Smooth muscle cell of the brain vasculature (primary cell): ENCODE measurements around the gene CASTOR1.

ENCODE experiments used
- DNase-seq: peaks from one replicate; pipeline ENCODE4 v3.0.0-alpha.2; 2012; ENCODE audit warnings: low read depth, low spot score

Gene CASTOR1

DNA sequence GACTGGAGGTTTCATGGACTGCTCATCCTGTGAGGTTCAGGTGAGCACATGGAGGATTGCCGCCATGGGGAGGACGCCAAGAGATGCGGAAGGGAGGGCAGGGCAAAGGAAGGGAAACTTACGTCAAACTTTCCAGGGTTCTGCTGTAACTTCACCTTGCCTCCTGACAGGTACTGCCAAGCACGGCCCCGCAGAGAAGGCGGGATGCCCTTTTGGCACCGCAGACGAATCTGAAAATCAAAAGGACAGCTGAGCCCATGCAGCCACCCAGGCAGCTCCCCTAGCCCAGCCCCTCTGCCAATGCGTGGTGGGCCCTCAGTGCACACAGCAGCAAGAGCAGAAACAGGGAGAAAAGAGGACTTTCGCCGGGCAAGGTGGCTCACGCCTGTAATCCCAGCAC is 10.0 kb upstream of the CASTOR1 start:
- DNase-seq = no peak

DNA sequence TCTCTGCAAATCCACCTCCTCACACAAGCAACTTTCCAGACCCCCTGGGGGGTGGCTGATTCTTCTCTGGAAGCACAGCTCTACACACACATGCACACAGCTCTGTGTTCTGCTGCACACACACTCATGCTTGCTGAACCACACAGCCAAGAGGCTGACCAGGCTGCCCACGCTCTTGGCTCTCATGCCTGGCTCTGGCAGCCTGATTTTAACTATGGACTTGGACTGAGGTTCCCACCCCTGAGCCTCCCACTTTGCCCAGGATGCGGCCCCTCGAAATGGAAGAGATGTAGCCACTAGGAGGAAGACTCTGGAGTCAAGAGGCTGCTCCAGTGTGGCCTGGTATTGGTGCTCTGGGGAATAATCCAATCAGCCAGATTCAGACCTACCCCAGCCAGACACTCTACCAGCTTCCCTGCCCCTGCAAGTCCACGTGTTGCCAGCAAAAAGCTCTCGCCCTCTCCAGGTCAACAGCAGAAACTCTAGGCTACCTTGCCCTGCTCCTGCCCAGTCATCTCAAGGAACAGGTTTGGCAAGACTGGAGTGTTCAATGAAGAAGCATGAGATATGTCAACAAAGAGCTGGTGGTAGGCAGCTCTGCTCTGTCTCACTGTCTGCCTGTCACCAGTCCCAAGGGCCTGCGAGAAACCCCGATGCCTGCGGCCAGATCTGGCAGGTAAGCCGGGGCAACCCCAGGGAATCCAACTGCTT is 8.8 kb upstream of the CASTOR1 start:
- no peak for DNase-seq

DNA sequence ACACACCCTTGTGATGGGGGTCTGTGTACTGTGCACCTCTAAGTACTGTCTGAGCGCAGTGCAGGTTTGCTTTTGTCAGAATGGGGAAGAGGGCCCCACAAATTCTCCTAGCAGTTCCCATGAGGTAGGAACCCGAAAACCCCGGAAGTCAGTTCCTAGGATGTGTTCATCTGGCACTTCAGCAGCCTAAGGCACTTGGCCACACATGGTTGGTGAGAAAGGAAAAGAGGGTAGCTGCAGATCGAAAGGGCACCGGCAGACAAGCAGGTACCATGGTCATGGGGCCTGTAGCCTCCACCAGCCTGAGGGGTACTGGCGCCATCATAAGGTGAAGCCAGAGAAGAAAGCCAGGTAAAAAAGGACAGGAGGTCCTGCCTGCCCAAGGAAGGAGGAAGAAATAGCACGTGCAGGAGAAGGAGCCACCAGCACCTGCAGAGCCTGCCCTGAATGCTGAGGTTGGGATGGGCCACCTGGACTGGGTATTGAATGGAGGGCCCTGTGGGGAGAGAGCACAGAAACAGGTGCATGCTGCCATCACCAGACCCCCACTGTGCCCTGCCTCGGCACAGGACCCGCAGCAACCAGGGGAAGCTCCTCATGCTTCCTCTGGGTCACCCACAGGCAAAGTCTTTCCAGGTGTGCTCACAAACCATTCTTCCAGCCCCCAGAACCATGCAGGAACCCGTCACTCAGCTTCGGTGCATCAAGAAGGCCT is 8.1 kb upstream of the CASTOR1 start:
- no peak for DNase-seq

DNA sequence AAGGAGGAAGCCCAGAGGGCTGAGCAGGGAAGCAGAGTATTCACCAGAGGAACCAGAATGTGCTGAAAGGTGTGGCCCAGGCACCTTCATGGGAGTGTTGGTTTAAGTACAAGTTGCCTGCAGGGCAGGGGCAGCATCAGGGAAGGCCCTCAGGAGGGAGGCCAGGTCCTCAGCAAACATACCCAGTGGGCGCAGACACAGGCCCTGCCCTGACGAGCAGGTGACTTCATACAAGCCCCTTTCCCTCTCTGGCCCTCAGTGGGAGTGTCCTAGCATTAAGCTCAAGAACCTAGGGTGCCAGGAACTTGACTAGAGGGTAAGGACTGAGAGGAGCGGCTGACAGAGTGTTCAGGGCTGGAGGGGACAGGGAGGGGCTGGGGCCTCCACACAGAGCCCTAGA is 7.5 kb upstream of the CASTOR1 start:
- no peak for DNase-seq

DNA sequence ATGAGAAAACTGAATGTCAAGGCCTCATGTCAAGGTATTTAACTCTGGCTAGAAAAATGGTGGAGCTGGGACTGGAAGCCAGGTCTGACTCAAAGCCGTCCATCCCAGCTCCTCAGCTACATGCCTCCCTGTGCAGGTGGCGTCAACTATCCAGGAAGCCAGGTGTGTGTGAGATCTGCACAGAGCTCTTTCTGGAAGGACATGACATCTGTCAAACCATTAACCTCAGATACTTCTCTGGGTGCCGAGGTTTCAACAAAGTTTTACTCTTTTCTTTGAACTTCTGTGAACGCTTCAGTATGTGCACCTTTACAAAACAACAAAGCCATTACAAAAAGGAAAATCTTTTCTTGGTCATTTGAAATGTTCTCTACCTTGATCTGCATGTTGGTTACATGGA is 7.0 kb upstream of the CASTOR1 start:
- DNase-seq = no peak

DNA sequence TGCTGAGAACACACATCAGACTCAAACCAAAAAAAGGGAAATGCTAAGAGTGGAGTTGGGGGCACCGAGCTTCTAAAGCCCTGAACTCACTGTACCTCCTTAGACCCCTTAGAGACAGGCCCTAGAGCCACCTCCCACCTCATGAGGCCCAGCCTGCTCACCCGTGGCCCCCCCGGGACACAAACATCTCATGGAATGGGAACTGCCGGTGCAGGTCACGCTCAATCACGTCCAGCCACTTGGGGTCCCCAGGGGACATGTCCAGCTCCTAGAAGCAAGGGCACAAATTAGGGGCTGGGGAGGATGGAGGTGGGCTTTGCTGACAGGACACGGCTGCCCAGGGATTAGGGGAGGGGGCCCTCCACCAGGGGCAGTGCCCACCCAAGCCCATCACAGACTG is 6.3 kb upstream of the CASTOR1 start:
- DNase-seq = no peak

DNA sequence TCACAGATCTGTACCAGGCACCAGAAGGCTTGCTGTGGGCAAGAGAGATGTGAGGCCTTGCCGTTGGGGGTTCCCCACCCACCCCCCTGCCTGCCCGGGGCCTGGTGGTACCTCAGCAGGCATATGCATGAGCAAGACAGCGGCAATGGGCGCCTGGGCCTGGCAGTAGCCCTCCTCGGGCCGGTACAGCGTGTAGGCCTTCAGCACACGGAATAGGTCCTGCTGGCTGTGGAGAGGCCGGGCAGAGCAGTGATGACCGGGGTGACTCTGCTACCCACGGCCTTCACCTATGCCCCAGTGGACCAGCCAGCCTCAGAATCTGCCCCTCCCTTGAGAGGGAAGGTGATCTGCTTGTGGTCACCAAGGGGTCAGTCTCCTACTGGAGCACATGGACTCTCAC is 5.5 kb upstream of the CASTOR1 start:
- DNase-seq = no peak

DNA sequence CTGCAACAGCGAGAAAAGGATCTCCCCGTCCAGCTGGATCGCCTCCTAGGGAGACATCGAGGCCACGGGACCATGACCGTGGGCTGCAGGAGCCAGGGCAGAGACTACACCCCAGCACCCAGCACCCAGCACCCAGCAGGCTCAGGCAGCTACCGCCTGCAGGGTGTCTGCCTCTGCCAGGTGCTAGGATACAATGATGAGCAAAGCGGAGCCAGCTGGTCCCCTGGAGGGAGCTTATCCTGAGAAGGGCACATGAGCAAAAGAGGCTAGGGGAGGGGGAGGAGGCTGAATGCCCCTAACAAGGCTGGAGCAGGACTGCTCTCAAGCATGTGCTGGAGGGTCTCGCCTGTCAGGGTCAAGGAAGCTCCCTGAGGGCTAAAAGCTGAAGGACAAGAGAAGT is 4.8 kb upstream of the CASTOR1 start:
- no peak for DNase-seq

DNA sequence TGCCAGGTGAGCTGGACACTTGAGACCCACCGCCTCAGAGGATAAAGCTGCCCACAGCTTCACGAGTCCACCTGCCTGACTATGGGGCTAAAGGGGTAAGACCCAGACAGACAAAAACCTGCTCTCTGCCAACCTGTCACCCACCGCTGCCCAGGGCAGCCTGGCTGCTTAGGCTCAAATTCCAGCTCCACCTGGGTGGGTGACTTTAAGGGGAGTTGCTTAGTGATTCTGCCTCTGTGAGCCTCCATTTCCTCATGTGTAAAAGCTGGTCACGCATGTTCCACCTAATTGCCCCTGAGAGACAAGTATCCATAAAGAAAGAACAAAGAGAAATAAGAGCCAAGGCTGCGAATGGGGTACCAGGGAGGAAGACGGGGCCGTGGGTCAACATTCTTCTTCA is 3.7 kb upstream of the CASTOR1 start:
- no peak for DNase-seq

DNA sequence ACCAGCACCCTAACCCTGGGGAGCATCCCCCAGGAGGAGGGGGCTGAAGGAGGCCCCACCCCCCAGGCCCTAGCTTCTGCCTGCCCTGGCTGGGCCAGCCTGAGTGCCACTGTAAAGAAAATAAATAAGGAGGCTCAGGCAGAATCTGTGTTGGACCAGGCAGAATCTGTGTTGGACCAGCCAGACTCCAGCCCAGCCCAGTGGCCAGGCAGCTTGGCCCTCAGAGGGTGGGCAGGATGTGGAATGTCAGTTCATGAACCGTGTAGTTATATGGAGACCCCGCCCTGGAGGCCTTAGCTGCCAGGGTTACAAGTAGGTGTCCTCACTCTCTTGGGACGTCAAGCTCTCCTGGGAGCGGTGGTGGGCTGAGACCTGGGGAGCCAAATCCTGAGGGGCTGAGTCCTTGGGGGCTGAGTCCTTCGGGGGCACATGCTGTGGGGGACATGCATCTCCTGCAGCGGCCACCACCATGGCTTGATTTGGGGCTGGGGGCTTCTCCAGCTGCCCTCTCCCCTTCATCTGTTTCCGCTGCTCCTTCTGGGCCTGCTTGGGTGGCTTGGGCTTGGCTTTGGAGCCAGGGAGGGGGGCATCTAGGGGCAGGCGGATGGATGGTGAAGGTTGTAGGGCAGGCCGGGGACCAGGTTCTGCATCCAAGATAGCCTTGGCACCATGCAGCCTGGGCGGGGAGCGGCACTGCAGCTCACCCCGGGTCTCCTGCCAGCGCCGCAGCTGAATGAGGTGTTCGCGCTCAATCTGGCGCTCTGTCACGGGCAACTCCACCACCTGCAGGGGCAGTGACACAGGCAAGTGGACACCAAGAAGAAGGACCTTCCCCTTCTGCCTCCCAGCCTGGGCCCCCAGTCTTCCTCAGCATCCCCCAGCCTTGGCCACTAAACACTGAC is 3.0 kb upstream of the CASTOR1 start:
- DNase-seq = no peak

DNA sequence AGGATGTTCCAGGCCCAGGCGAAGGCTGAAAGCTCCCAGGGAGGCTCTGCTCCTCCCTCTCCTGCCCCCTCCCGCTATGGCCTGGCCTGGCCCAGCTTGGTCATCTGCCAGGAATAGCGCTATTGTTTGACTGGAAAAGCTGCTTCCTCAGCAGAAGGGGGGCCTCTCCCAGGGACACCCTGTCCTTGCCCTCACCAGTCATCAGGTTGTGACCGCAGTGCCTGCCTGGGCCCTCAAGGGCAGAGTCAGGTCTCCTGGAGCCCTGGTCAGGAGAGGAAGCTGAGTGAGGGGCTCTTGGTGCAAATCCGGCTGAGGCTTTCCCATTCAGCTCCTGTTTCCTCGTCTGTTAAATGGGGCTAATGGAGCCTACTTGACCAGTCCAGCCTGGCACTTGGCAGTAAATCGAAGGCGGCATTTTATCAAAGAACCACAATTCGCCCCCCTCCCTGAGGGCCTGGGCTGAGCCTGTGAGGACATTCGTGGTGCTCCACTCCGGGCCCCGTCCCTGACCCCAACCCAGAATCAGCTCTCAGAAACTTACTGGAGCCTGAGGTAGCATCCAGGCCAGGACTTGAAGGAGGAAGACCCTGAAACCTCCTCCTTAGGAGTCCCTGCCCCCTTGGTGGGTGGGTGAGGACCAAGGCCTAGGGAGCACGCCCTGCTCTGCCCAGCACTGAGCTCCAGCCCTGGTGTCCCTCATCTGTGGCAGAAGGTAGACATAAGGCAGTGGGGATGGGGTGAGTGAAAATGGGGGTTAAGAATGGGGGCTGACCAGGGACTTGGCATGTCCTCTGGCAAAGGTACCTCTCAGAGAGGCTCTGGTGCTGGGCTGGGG is 2.0 kb upstream of the CASTOR1 start:
- peak; percentile 61 for DNase-seq

DNA sequence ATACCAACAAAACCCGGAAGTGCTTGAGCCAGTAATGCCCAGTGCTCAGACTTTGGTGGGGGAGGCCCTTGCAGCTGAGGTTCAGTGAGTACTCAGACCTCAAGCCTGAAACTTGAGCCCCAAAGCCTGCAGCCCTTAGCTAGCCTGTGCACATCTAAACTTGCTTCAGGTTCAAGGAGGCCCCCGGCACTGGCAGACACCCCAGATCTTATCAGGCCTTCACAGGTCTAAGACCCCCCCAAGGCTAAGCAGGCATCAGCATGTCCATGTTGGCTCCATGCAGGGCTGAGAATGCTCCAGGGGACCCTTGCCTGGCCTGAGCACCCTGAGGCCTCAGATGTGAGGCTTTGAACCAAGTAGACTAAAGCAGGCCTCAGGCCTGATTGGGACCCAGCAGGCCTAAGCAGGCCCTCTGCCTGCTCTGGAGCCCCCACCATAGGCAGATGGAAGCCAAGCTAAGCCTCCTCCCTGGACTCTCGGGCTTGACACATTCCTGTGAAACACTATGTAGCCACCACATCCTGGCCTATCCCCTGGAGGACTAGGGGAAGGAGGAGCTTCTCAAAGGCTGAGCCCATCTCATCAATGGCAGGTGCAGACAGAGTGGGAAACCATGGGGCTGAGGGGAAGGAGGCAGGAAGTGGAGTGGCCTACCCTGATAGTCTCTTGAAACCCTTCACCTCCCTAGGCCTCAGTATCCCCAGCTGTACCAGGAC is 1.2 kb upstream of the CASTOR1 start:
- no peak for DNase-seq

DNA sequence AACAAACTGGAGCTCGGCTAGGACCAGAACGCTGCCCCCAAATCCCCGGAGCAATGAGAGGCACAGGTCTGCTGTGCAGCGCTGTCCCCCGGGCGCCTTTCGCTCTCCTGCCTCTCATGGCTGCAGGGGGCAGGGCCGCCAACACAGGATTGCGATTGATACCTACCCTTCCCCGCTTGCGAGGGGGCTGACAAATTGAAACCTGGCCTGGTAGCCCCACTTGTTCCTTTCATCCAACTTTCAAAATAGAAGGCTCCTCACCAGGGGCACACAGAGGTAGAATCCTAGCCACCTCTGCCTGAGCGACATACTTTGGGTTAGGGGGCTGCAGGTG is 642 bp upstream of the CASTOR1 start:
- DNase-seq = no peak

DNA sequence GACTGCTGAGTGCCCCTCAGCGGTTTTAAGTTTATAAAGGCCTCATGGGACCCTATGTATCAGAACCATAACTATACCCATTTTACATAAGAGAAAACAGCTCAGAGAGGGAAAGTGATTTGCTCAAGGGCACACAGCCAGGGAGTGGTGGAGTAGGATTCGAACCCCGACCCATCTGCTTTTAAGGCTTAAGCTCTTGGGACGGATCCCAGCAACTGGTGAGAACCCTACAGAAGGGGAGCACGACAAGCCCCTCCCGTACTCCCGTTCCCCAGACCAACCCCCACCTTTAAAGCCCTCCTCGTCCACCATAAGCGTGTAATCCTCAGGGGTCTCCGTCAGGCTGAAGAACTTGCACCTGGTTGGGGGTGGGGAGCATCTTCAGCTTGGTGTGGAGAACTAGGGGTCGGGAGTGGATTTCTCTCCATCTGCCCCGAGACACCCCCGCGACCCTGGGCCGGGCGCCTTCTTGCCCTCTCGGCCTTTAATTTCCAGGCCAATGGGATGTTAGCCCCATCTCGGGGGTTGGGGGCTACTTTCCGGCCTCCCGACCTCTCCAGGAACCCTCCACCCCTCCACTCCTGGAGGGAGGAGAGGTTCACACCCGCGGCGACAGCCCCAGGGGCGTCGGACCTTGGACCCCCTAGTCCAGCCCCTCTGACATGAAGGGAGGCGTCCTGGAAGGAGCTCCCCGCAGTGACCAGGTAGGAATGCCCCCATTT is 725 bp downstream of the CASTOR1 start:
- DNase-seq = no peak

DNA sequence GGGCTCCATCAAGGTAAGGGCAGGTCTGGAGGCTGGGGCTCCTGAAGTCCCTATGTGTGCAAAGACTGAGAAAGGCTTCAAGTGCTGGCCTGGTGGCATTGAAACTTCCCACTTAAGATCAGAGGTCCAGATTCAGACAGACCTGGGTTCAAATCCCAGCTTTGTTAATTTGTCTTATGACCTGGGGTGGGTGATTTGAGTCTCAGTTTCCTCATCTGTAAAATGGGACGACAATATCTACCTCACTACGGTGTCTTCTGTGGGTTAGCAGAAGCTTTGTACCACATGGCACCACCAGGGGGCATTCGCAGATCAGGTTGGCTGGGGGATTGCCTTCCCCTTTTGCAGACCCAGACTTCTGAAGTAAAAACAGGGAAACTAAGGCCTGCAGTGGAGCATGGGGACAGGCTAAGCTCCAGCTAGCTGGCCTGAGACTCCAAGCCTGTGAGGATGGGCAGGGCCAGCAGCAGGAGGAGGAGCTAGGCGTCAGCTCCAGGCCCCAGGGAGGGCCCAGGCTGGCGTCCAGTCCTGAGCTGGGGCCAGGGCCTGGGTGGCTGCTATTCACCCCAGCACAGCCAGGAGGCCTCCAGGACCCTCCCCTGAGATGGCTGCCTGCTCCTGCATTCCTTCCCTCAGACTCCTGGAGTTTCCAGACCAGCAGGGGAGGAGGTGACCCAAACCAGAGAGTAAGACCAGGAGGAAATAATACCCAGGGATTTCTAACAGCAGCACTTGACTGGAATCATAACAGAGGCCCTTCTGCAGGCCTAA is 1.5 kb downstream of the CASTOR1 start:
- DNase-seq = peak; percentile 78

DNA sequence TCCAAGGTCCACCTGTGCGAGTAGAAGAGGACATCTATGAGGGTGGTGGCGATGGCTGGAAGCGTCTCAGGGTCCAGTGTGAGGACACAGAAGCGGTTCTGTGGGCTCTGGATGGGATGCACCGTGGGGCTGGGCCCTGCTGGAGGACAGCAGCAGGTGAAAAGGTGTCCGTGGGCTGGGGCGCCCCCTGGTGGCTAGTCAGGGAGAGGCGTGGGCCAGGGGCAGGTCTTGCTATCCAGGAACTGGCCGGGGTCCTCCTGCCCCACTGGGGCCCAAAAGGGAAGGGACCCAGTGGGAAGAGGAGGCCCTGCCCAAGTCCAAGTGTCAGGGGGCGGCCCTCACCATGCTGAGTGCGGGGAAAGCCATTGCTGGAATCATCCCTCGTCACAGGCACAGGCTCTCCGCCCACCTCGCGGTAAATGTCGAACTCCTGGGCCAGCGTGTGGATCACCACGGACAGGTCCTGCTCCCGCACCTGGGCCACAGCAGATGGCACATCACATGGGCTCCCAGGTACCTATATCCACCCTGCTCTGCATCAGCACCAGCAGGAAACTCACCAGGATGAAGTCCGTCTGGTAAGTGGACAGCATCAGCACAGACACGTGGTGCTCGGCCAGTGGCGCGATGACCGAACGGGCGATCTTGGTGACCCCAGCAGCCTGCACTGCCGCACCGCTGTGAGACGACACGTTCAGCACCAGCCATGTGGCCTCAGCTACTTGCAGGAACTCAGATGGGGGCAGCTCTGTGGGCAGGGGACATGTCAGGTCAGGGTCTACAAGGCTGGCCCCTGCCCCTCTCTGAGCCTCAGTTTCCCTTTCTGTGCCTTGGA is 2.3 kb downstream of the CASTOR1 start:
- no peak for DNase-seq

DNA sequence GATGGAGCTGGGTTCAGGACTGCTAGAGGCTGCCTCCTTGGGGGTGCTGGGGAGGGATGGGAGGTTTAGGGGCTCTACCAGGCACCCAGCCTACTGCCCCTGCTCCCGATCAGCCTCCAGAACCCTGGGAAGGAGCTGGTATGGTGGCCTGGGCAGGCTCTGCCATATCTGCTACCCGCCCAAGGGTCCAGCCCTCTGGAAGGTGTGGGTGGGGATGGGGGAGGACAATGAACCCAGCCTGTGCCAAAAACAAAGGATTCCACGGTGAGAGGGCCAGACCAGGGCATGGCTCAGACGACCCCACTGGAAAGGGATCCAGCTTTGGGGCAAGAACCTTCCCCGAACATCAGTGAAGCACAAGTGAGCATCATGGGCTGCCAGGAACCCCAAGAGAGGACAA is 3.0 kb downstream of the CASTOR1 start:
- no peak for DNase-seq

DNA sequence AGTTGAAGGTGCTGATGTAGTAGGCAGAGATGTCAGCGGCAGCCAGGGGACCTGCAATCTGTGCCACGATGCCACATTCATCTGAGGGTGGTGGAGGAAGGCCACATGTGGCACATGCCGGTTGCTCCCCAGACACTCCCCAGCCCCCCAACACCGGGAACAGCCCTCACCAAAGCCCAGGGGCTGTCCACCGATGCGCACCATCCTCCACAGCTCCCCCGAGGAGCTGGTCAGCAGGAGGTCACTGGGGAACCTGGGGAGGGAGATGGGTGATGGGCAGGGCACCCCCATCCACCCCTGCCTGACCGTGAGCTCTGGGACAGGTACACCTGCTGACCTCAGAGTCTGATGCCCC is 3.5 kb downstream of the CASTOR1 start:
- DNase-seq = no peak
